ENCODE results near the gene MSI2.
"Not testable (repeated sequence)": the region's sequence is repeated elsewhere in the genome, so short reads cannot be mapped to it uniquely, and the experiment has no call there.

MSI2 gene

DNA sequence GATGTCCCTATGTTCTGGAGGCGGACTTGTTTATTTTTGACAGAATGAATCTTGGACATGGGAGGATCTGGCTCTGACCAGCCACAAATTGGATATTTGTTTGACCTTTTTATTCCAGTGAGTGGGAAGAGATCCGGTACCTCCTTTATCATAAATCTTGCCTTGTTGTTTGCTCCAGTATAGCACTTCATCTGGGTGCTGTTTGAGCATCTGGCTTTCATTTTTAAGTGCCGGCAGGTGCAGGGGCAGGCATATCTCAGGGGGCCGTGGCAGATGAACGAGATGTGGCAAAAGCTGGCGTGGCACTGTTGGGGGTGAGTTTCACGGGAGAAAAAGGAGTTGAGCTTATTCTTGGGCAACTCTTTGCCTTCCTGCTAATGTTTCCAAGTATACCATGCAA is 37.8 kb downstream of the MSI2 start:
- DNase-seq, result no peak

DNA sequence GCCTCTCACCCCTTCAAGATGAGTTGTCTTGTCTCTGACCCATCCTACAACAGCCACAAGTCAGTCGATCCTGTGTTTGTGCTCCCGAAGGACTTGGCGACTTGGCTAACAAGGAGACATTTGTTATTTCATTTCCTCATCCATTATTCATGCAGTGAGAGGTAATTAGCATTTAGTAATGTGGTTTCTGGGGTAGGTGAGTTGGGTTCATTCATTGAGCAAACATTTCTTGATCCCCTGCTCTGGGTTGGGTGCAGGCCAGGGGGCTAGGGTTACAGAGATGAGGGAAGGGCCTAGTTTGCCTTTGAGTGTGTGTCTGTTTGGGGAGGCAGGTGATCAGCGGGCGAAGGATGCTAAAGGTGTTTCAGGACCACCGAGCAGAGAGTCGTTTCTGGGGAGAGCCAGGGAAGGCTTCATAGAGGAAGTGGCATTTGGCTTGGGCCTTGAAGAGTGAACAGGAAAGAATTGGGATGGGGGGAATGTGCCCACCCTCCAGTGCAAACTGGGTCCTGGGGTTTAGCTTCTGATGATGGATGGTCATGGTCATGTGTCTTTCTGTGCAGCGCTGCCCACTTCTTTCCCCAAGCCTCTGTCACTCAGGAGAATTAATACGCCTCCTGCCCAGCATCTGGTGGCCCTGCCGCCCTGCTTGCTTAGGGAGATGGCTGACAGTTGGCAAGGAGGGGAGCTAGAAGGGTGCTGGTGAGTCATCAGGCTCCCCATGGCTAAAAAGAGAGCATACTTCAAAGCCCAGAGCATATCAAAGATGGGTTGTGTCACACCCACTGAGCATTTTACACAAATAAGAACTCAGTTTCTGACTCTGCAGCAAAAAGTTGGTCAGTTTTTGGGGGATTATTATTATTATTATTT is 38.5 kb downstream of the MSI2 start:
- no peak for DNase-seq

DNA sequence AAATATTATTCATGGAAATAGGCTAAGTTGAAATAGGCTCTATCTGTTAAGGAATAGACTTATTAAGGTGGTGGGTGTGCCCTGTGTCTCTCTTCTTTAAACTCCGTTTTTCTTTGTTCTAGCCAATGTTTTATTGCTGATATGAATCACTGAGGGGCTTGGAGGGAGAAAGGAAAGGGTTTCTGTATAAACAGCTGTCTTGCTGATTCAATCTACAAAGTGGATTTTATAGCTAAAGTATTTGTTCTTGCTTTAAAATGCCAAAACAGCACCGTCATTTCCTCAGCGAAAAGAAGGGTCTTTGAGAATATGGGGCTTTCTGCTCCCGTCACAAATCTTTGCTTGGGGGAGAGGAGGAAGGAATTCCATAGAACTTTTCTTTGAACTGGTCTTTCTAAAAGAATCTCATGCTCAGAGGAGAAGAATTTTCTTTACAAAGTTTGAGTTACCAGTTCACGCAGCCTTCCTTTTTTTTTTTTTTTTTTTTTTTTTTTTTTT is 39.3 kb downstream of the MSI2 start:
- no peak for DNase-seq

DNA sequence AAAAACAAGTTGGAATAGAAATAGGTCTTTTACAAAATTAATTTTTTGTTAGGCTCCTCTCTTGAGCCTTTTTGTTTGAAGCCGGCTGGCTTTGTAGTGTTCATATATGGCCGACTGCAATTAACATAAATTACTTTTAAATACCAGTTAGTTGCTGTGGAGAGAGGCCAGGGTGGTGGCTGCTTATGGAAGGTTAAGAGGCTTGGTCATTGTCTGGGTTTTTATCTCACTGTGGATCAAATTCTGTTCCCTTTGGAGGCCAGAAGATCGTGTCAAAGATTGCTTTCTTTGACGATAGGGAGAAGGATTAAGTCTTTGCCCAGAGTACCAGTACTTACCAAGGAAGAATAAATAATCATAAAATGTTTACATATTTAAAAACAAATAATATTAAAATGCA is 39.9 kb downstream of the MSI2 start:
- DNase-seq, result no peak

DNA sequence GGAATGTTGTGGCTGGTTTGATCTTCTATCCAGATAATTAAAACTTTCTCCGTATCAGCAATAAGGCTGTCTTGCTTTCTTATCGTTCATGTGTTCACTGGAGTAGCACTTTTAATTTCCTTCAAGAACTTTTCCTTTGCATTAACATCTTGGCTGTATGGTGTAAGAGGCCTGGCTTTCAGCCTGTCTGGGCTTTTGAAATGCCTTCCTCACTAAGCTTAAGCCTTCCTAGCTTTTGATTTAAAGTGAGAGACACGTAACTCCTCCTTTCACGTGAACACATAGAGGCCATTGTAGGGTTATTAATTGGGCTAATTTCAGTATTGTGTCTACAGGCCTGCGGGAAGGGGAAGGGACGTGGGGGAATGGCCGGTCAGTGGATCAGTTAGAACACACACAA is 42.9 kb downstream of the MSI2 start:
- no peak for DNase-seq

DNA sequence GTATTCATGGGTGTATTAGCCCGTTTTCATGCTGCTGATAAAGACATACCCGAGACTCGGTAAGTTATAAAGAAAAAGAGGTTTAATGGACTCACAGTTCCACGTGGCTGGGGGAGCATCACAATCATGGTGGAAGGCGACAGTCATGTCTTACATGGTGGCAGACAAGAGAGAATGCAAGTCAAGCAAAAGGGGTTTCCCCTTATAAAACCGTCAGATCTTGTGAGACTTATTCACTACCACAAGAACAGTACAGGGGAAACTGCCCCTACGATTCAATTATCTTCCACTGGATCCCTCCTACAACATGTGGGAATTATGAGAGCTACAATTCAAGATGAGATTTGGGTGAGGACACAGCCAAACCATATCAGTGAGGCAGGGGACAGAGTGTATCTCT is 44.3 kb downstream of the MSI2 start:
- DNase-seq, result not testable (repeated sequence)

DNA sequence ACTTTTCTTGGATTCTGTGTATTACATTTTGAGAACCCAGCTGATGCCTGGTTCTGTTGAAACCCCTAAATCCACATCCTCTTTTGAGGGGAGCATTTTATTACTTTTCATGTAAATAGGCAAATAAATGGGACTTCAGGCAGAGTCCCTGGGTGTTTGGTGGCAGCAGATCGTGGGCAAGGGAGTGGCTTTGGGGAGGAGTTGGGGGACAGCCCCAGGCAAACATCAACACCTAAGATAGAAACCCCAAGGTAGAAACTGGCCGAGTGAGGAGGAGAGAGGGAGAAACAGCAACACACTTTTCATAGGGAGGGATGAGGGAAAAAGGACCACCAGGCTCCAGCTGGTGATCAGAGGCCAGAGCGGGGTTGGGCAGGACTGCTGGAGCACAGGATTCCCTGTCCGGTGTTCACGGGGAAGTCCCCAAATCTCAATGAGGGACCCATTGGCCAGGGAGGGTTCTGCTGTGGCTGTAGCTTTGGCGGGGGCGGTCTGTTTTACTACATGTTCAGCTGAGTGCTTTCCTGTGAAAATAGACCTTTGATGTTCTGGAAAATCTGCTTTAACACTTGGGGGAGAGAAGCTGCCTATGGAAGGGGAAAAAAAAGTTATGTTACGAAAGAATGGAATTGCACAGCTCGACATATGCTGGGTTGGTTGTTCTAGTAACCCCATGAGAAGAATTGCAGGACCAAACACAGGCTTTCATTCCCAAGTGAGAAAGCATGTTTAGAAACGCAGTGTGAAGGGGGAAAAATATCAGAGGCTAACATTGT is 46.6 kb downstream of the MSI2 start:
- no peak for DNase-seq

DNA sequence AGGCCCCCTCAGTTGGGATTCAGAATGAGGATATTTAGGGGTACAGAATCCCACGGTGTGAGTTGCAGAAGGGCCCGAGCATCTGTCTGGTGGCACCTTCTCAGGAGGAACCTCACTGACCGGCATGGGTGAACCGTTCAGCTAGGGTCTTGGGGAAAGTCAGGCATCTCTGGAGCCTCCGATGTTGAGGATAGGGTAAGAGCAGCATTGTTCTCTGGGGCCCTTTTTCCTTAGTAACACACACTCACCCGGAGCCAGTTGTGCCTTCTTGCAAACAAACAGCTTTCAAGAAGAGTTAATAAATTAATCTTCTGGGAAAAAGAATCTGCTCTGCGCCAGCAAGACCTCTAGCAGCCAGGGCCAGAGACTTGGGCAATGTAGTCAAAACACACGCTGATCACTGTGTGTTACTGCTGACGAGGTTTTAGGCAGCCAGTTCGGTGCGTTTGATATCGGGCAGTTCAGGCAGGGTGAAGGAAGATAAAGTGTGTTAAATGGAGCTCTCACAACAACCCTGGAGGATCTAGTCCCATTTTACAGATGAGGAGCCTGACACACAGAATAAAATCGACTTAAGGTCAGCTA is 48.9 kb downstream of the MSI2 start:
- DNase-seq, result no peak

DNA sequence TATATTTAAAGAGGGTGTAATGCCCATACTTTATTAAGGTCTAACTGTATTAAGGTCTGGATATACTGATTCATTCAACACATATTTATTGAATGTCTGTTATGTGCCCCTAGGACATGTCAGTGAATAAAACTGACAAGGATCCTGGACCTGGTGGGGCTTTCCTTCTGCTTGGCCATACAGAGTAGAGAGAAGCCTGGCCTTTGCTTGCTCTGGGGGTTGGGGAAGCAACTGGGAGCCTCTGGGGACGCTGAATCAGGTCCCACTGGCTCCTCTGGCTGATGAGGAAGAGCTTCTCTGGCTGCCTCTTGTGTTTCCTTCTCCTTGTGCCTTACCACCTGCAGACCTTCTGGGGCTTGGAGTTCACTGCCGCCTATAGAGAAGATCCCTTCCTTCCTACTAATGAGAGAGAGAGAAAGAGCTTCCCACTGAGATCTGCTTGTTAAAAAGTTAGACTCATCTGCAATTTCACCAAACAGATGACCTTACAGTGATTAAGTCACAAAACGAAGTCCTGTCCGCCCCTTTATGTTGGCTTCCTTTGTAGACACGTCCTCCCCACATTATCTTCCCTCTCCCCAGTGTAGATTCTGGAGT is 49.7 kb downstream of the MSI2 start:
- no peak for DNase-seq

DNA sequence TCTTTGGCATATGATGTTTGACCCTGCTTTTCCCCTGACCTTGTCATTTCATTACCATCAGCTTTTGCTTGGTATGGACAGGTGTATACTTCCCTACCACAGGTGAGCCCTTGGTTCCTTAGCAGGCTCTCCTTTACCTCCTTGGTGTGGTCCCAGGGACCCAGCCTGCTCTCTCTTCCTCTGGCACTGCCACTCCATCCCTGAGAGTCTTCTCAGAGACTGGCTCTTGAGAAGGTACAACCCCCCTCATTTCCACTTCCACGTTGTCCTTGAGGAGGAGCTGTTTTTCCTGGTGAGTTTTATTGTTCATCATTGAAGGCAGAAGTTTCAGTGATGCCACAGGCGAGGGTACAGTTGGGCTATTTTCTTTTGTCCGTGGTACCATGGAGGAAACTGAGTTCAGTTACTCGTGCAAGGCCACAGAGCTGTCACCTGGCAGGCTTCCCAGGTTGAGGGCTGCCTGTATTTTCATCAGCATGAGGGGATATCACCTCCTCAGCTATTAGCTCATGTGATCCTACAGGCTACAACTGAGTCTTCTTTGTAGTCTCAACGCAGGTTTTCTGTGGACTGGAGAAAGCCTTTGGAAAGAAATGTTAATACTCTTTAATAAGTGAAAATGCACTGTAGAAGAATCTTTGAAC is 52.3 kb downstream of the MSI2 start:
- no peak for DNase-seq

DNA sequence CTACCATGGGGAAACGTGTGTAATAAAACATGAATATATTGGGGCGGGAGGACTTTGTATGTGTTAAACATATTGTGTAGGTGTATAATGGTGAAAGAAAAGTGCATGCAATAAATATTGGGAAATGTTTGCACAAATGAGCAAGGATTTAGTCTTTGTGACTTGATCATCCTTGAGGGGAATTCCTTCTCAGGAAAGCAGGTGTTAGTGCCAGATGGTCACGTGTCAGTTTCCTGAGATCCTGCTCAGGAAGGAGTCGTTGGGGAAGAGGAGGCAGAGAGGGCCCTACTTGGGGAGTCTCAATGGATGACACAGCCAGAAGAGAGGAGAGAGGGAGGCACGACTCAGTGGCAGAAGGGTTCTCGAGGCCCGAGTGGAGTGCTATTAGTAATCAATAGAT is 53.2 kb downstream of the MSI2 start:
- no peak for DNase-seq

DNA sequence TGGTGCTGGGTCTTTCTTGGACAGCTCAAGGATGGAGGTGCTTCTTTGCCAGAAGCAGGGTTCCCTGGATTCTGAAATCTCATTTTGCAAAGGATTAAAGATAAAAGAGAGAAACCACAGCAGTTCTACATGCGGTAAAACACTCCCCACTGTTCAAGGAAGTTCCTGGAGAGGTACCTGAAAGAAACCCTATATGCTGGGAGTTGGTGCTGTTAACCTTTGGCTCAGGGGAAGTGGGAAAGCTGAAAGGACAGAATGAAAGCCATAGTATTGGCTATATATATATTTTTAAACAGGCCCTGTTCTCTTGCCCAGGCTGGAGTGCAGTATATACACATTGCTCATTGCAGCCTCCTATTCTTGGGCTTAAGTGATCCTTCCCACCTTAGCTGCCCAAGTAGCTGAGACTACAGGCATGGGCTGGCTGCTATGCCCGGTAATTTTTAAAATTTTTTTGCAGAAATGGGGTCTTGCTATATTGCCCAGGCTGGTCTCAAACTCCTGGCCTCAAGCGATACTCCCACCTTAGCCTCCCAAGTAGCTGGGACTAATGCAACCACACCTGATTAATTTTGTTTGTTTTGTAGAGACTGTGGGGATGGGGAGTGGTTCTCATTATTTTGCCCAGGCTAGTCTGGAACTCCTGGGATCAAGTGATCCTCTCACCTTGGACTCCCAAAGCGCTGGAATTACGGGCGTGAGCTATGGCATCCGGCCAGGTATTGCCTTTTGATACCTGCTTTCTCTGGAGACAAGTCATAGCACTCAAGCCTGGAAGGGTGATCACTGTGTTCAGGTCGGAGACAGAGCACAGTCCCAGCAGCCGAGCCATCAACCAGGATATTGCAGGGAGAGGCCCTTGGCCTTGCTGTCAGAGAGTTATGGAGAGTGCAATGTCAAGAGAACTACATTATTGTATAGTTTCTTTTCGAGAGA is 55.2 kb downstream of the MSI2 start:
- DNase-seq, result no peak

DNA sequence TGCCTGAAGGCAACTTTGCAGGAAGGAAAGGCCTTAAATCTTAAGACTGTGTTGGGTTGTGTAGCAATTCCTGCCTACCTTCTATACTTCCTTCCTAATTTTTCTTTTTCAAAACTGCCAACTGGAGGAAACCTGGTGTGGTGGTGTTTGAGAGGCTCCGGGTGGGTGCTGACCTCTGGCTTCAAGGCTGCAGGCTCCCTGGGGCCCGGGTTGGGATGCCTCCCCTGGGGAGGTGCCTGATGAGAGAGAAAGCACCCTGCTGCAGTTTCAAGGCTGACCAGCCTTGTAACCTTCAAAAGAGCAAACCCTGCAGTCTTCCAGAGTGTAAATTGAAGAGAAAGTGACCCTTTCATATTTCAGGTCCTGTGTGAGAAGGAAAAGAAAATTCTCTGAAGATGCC is 55.9 kb downstream of the MSI2 start:
- DNase-seq, result no peak

DNA sequence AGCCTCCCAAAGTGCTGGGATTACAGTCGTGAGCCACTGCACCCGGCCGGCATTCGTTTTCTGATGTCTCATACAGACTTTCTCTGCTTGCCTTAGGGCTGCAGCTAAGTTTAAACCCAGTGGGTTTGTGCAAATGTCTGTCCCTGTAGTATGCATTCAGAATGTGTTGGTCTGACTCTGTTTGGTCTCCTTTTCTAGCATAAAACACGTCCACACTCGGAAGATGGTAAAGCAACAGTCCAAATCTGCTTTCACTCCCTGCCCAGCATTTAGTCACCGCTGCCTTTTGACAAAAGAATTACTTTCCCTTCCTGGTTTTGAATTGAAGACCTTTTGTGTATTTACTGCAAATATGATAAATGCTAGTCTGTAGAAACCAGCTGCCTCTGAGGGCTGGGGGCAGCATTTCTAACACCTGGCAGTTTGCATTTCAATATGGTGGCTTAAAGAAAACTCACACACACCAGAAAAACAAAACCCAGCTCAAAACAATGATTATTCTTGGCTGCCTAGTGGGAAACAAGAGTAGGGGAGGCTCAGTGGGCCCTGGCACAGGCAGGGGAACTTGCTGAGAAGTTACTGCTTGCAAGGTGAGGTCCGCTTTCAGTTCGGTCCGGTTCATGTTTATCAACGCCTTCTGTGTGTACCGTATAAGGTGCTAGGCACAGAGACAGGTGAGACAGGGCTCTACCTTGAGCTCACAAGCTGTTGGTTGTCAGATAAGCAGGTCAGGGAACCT is 56.9 kb downstream of the MSI2 start:
- DNase-seq, result no peak

DNA sequence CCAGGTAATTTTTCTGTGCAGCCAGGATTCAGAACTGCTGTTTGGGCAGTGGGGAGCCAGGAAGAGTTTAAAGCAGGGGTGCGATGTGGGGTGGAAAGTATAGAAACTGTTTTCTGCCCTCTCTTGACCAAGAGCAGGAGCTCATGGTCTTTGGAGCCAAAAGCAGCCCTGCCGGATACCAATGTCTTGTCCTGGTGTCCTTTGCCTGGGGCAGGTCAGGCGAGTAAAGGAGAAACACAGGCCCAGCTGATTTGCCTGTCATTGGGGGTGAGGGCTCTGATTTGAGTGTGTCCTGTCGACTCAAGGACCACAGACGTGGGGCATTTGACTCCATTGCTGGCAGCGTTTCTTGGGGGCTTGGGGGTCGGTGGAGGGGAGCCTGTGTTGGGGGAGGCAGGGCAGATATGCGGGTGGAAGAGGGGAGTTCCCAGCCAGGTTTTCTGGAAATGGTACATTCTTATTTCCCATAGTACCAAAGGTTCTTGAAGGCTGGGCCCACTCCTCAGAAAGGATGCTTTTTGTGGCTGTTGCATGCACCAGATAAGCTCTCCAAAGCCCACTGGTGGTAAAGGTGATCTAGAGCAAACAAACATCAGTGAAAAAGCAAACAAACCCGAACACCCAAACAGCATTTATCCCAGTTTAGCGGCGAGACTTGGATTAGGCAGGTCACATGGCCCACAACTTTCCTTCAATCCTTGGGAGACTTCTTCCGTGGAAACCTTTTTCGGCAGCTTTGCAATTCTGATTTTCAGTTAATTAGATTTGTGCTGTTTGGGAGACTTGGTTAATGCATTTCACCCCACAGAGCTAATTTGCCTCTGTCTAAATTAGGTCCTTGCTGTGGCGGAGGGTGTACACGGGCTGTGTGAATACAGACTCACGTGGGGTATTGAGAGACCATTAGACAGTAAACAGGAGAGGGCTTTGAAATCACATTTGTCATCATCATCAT is 59.0 kb downstream of the MSI2 start:
- DNase-seq, result no peak

DNA sequence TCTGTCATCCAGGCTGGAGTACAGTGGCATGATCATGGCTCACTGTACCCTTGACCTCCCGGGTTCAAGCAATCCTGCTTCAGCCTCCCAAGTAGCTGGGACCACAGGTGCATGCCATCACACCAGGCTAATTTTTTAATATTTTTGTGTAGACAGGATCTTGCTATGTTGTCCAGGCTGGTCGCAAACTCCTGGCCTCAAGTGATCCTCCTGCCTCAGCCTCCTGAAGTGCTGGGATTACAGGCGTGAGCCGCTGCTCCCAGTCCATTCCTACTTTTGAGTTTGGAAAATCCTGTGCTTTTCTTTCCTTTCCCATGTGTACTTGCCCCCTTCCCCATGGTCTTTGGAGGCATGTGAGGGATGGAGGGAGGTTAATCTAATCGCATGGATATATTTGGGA is 60.0 kb downstream of the MSI2 start:
- DNase-seq, result no peak

DNA sequence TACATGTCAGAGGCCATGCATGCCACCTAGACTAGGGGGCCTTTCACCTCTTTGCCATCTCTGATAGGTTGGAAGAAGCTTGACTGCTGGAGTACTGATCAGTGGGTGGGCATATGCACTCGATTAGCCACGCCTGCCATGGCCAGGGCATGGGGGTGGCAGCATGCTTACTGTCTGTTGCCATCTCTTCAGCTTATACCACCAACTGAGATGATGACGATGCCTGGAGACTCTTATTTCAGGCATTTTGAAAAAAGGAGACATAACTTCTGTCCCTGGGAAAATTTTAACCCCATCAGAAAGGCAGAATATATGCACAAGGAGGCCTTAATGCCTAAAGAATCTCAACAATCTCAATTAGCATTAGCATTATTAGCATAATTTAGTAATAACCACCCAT is 60.8 kb downstream of the MSI2 start:
- DNase-seq, result no peak

DNA sequence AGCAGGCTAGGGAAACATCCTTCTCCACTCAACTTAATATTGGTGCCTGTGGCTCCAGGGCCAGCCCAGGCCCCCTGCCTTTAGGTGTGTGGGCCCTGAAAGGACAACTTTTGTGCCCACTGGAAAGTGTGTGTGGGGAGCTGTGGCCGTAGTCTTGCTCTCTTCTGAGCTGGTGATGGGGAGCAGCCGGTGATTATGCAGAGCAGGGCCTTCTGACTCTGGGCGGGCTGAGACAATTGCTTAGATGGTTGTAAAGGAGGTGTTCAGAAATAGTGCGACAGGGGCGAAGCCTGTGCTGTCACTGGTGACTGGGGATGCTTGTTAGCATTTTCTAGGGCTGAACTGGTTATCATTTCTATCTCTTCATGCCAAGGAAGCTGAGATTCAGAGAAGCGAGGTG is 62.6 kb downstream of the MSI2 start:
- no peak for DNase-seq

DNA sequence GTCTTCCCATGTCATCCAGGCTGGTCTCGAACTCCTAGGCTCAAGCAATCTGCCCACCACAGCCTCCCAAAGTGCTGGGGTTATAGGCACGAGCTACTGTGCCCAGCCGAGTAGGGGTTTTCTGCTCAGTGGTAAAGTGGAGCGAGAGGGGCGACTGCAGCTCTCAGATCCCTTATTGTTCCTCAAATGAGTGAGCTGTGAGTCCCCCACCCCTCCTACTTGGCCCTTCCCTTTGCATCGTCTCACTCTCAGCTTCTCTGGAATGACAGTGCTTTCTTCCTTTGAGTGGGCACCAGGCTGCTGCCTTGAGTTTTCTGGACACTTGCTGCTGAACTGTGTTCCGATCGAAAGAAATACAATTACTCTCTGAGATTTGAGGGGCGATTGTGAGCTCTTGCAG is 63.5 kb downstream of the MSI2 start:
- no peak for DNase-seq

DNA sequence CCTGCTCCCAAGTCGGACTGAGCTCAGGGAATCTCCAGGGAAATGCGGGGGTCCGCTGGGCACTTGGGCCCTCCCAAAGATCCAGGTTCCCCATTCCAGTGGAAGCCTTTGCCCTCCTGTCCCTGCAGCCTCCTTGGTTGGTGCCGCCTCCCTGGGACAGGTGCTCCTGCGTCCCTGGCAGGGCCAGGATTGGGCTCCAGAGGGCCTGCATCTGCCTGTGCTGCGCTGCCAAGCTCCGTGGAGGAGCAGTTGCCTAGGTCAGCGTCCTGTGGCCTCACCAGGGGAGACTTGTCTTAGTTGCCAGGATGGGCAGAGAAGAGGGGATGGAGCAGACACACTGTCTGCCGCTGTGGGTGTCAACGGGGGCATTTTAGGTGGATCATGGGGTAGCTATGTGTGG is 67.1 kb downstream of the MSI2 start:
- DNase-seq, result no peak

Data from activated CD4-positive, CD25-positive, alpha-beta regulatory T cell treated with anti-CD3 and anti-CD28 coated beads, Interleukin-2, amount 50 U/mL, for 72 hours (primary cell).